SK-N-SH treated with all-trans-retinoic acid at 6 μM for 48 hours (cell line): ENCODE results near the gene GLRA1.

Experiments used
- CSRNP3 ChIP-seq: fragments of 250-450 bp; sonication (Bioruptor Pico); IDR thresholded peaks from 2 replicates; pipeline ENCODE4 v1.5.1; 2021; ENCODE audit warnings: mild to moderate bottlenecking, moderate library complexity
- ZNF8 ChIP-seq: fragments of 450-650 bp; formaldehyde crosslinking; IDR thresholded peaks from 2 replicates; pipeline ENCODE4 v1.5.0; 2020; ENCODE audit warnings: mild to moderate bottlenecking, moderate library complexity

GRCh38 chr5:151870271-151870670 is 54.4 kb downstream of the GLRA1 start:
- TF ChIP-seq CSRNP3 (CRISPR knock-in tag) (no peak), ZNF8 (no peak)
